SU-DHL-6 (cell line): Measurements from ENCODE around the gene CRACR2A.

Experiments
- H2AFZ ChIP-seq: fragments of 200-600 bp; sonication (generic); 2 replicates; pipeline ENCODE4 v1.6.1; 2014; ENCODE audit warnings: low read depth, mild to moderate bottlenecking, moderate library complexity, mixed read lengths, antibody characterized with exemption, low read length; ENCODE audit not compliant: severe bottlenecking
- H3F3A ChIP-seq: fragments of 200-600 bp; shearing (Covaris generic); 2 replicates; pipeline ENCODE4 v1.6.0; 2016; ENCODE audit warnings: antibody characterized with exemption, mild to moderate bottlenecking; ENCODE audit not compliant: insufficient read depth
- H3K27ac ChIP-seq: fragments of 200-600 bp; sonication (generic); 2 replicates; pipeline ENCODE4 v1.5.1; 2016; ENCODE audit warnings: low read depth, mild to moderate bottlenecking, low read length, moderate library complexity, mixed read lengths
- H3K27me3 ChIP-seq: fragments of 200-600 bp; sonication (generic), shearing (Covaris generic); 2 replicates; pipeline ENCODE4 v1.6.0; 2014; ENCODE audit warnings: mild to moderate bottlenecking, low read length
- H3K36me3 ChIP-seq: fragments of 200-600 bp; sonication (generic); 2 replicates; pipeline ENCODE4 v1.6.1; 2014; ENCODE audit warnings: mild to moderate bottlenecking, low read length, mixed read lengths
- H3K4me2 ChIP-seq: fragments of 300-600, 200-600 bp; shearing (Covaris generic), sonication (generic); 2 replicates; pipeline ENCODE4 v1.6.0; 2014; ENCODE audit warnings: low read length, low read depth, mild to moderate bottlenecking; ENCODE audit not compliant: poor library complexity, severe bottlenecking
- H3K4me3 ChIP-seq: fragments of 200-600 bp; sonication (generic); 2 replicates; pipeline ENCODE4 v1.5.1; 2014; ENCODE audit warnings: antibody characterized with exemption, low read length, mild to moderate bottlenecking, mixed read lengths; ENCODE audit not compliant: insufficient read depth, poor library complexity, severe bottlenecking
- H3K79me2 ChIP-seq: fragments of 200-600 bp; sonication (generic); 2 replicates; pipeline ENCODE4 v1.6.1; 2014; ENCODE audit warnings: mild to moderate bottlenecking, low read length, moderate library complexity; ENCODE audit not compliant: insufficient read depth
- H3K9ac ChIP-seq: fragments of 200-600 bp; sonication (generic); 2 replicates; pipeline ENCODE4 v1.7.0; 2014; ENCODE audit warnings: mild to moderate bottlenecking, low read length
- H3K9me2 ChIP-seq: fragments of 200-600 bp; sonication (generic); replicated peaks from 2 replicates; pipeline ENCODE4 v1.6.1; 2014; ENCODE audit warnings: low read length; ENCODE audit not compliant: insufficient read depth
- H3K9me3 ChIP-seq: fragments of 200-600 bp; sonication (generic); 2 replicates; pipeline ENCODE4 v1.6.1; 2014; ENCODE audit warnings: low read length, mixed read lengths; ENCODE audit not compliant: insufficient read depth
- H4K20me1 ChIP-seq: fragments of 200-600 bp; sonication (generic); 2 replicates; pipeline ENCODE4 v1.6.1; 2014; ENCODE audit warnings: low read depth, mild to moderate bottlenecking, antibody characterized with exemption, low read length, moderate library complexity, mixed read lengths
- CTCF ChIP-seq: fragments of 200-600 bp; sonication (generic); IDR thresholded peaks from one replicate; pipeline ENCODE4 v1.5.1; 2017; ENCODE audit warnings: antibody characterized with exemption, mild to moderate bottlenecking, low read length, moderate library complexity; ENCODE audit not compliant: insufficient read depth, poor library complexity, severe bottlenecking
- EZH2phosphoT487 ChIP-seq: fragments of 200-600 bp; sonication (generic), shearing (Covaris generic); conservative IDR thresholded peaks from 2 replicates; pipeline ENCODE4 v1.6.1; 2018; ENCODE audit warnings: mild to moderate bottlenecking, antibody characterized with exemption, low read length, moderate library complexity, mixed read lengths

Gene CRACR2A

GRCh38 chr12:3728686-3729085 lies 24.2 kb downstream of the CRACR2A start:
- Histone ChIP-seq H4K20me1 (no peaks in the 10 kb centered on the region), H3K4me2 (no peak overlapping the region)

GRCh38 chr12:3727877-3728632 lies 24.9 kb downstream of the CRACR2A start:
- H4K20me1 ChIP-seq: no peaks in the 10 kb centered on the region
- peaks cover 7% of the 10 kb centered on the region; the same call in 1 of the 2 replicates for H3K9me3 ChIP-seq
- H2AFZ ChIP-seq: no peak overlapping the region
- H3K9ac ChIP-seq: no peak overlapping the region
- no peaks in the 10 kb centered on the region for H3K79me2 ChIP-seq
- H3K4me3 ChIP-seq: no peak overlapping the region
- peaks cover 6% of the 10 kb centered on the region; the same call in 1 of the 2 replicates for H3K36me3 ChIP-seq
- no peaks in the 10 kb centered on the region for H3K9me2 ChIP-seq
- H3K27ac ChIP-seq: no peak overlapping the region
- no peaks in the 10 kb centered on the region for H3F3A ChIP-seq
- H3K27me3 ChIP-seq: no peaks in the 10 kb centered on the region
- H3K4me2 ChIP-seq: no peak overlapping the region
- TF ChIP-seq EZH2phosphoT487 (no peak), CTCF (no peak)

More at GRCh38 chr12:3728686-3729085, 24.2 kb downstream of the CRACR2A start:
- H3K79me2 ChIP-seq: no peaks in the 10 kb centered on the region
- no peaks in the 10 kb centered on the region for H3K9me2 ChIP-seq
- H3K9me3 ChIP-seq: 0 out of 2 replicates have a peak, but pooled peaks cover 1% of the 10 kb centered on the region
- 0 out of 2 replicates have a peak, but pooled peaks cover 6% of the 10 kb centered on the region for H3K36me3 ChIP-seq
- no peaks in the 10 kb centered on the region for H3K27me3 ChIP-seq
- H3K27ac ChIP-seq: no peak overlapping the region
- no peak for TF ChIP-seq EZH2phosphoT487
- TF ChIP-seq CTCF: no peak
- no peak overlapping the region for H3K4me3 ChIP-seq
- no peak overlapping the region for H3K9ac ChIP-seq
- H2AFZ ChIP-seq: no peak overlapping the region
- no peaks in the 10 kb centered on the region for H3F3A ChIP-seq

GRCh38 chr12:3727354-3727753 lies 25.6 kb downstream of the CRACR2A start:
- H4K20me1 ChIP-seq: no peaks in the 10 kb centered on the region
- no peak overlapping the region for H3K4me2 ChIP-seq
- no peaks in the 10 kb centered on the region for H3K9me2 ChIP-seq
- H3K9ac ChIP-seq: no peak overlapping the region
- H3K27me3 ChIP-seq: no peaks in the 10 kb centered on the region
- no peak overlapping the region for H2AFZ ChIP-seq
- TF ChIP-seq CTCF (no peak), EZH2phosphoT487 (no peak)
- H3K9me3 ChIP-seq: peaks cover 12% of the 10 kb centered on the region; the same call in 1 of the 2 replicates
- no peak overlapping the region for H3K4me3 ChIP-seq
- no peaks in the 10 kb centered on the region for H3K79me2 ChIP-seq
- H3K27ac ChIP-seq: no peak overlapping the region
- peaks cover 6% of the 10 kb centered on the region; the same call in 1 of the 2 replicates for H3K36me3 ChIP-seq
- H3F3A ChIP-seq: no peaks in the 10 kb centered on the region
